Measurements from ENCODE around the gene TMEM269.
"Not testable (repeated sequence)": the region's sequence is repeated elsewhere in the genome, so short reads cannot be mapped to it uniquely, and the experiment has no call there.

The TMEM269 gene

GRCh38 chr1:42748021-42748420, 36.8 kb upstream of the TMEM269 start:
- DNase-seq (ENCODE audit: low read depth in 2 of 2), result no peak

- no peak for DNase-seq (ENCODE audit: low read depth in 2 of 2)
These were observed 36.1 kb upstream of the TMEM269 start for GRCh38 chr1:42748461-42749410.

GRCh38 chr1:42750041-42750440, 34.8 kb upstream of the TMEM269 start:
- no peak for DNase-seq (ENCODE audit: low read depth in 2 of 2)

- DNase-seq (ENCODE audit: low read depth in 2 of 2), result not testable (repeated sequence)
These were observed 33.2 kb upstream of the TMEM269 start for GRCh38 chr1:42751511-42752070.

- DNase-seq (ENCODE audit: low read depth in 2 of 2), result no peak
These were observed 32.5 kb upstream of the TMEM269 start for GRCh38 chr1:42752284-42752683.

- DNase-seq (ENCODE audit: low read depth in 2 of 2), result no peak
These were observed 31.7 kb upstream of the TMEM269 start for GRCh38 chr1:42753070-42753469.

- no peak for DNase-seq (ENCODE audit: low read depth in 2 of 2)
These were observed 27.6 kb upstream of the TMEM269 start for GRCh38 chr1:42756956-42757891.

- no peak for DNase-seq (ENCODE audit: low read depth in 2 of 2)
These were observed 26.9 kb upstream of the TMEM269 start for GRCh38 chr1:42757892-42758275.

- DNase-seq (ENCODE audit: low read depth in 2 of 2), result no peak
These were observed 26.1 kb upstream of the TMEM269 start for GRCh38 chr1:42758641-42759040.

- no peak for DNase-seq (ENCODE audit: low read depth in 2 of 2)
These were observed 25.7 kb upstream of the TMEM269 start for GRCh38 chr1:42759114-42759513.

GRCh38 chr1:42761567-42761966, 23.2 kb upstream of the TMEM269 start:
- DNase-seq (ENCODE audit: low read depth in 2 of 2), result no peak

- no peak for DNase-seq (ENCODE audit: low read depth in 2 of 2)
These were observed 22.5 kb upstream of the TMEM269 start for GRCh38 chr1:42762269-42762668.

GRCh38 chr1:42765269-42765668, 19.5 kb upstream of the TMEM269 start:
- no peak for DNase-seq (ENCODE audit: low read depth in 2 of 2)

GRCh38 chr1:42765832-42766740, 18.7 kb upstream of the TMEM269 start:
- peak in 1 of 2 donors; percentile 12 for DNase-seq (ENCODE audit: low read depth in 2 of 2)

- DNase-seq (ENCODE audit: low read depth in 2 of 2), result peak; percentile 99
These were observed 17.9 kb upstream of the TMEM269 start, which contains the start of the genes C1orf50 and P3H1 for GRCh38 chr1:42766741-42767509. Gene C1orf50 (plus strand): TSS chr1:42767249. CDS start chr1:42767312, 63 bp downstream. Gene P3H1 (minus strand): TSS chr1:42767028. CDS start chr1:42766971, 57 bp downstream.

- peak in 1 of 2 donors; percentile 10 for DNase-seq (ENCODE audit: low read depth in 2 of 2)
These were observed 17.2 kb upstream of the TMEM269 start for GRCh38 chr1:42767510-42768000.

- DNase-seq (ENCODE audit: low read depth in 2 of 2), result no peak
These were observed 16.6 kb upstream of the TMEM269 start for GRCh38 chr1:42768172-42768571.

- no peak for DNase-seq (ENCODE audit: low read depth in 2 of 2)
These were observed 15.0 kb upstream of the TMEM269 start for GRCh38 chr1:42769811-42770210.

- DNase-seq (ENCODE audit: low read depth in 2 of 2), result no peak
These were observed 11.4 kb upstream of the TMEM269 start for GRCh38 chr1:42773420-42773819.

Data from stimulated activated CD8-positive, alpha-beta memory T cell treated with anti-CD3 and anti-CD28 coated beads, Interleukin-2, amount 100 ng/mL, for 1 hour (primary cell).